Measurements from ENCODE around the gene MALL.
"Not testable (repeated sequence)": the region's sequence is repeated elsewhere in the genome, so short reads cannot be mapped to it uniquely, and the experiment has no call there.

The MALL gene

GRCh38 chr2:110106642-110107041 lies 9.0 kb downstream of the MALL start:
- peaks cover 38% of the 10 kb centered on the region for H3K27me3 Mint-ChIP-seq (ENCODE audit: low read depth)
- H3K9me3 Mint-ChIP-seq = no peaks in the 10 kb centered on the region
- H3K36me3 Mint-ChIP-seq (ENCODE audit: low read depth) = peaks cover 2% of the 10 kb centered on the region
- peaks cover 15% of the 10 kb centered on the region for H3K4me1 Mint-ChIP-seq (ENCODE audit: low read depth)
- no peak overlapping the region for H3K4me3 Mint-ChIP-seq
- H3K27ac Mint-ChIP-seq = no peak overlapping the region

- Mint-ChIP-seq H3K36me3 (ENCODE audit: low read depth) (peaks cover 2% of the 10 kb centered on the region), H3K4me1 (ENCODE audit: low read depth) (peaks cover 22% of the 10 kb centered on the region), H3K27ac (no peak overlapping the region), H3K9me3 (no peaks in the 10 kb centered on the region), H3K27me3 (ENCODE audit: low read depth) (peaks cover 38% of the 10 kb centered on the region), H3K4me3 (no peak overlapping the region)
Measured at GRCh38 chr2:110105608-110106467, 9.8 kb downstream of the MALL start.

- peaks cover 21% of the 10 kb centered on the region for H3K4me1 Mint-ChIP-seq (ENCODE audit: low read depth)
- peaks cover 2% of the 10 kb centered on the region for H3K36me3 Mint-ChIP-seq (ENCODE audit: low read depth)
- H3K9me3 Mint-ChIP-seq = no peaks in the 10 kb centered on the region
- H3K27ac Mint-ChIP-seq = no peak overlapping the region
- H3K4me3 Mint-ChIP-seq = no peak overlapping the region
- H3K27me3 Mint-ChIP-seq (ENCODE audit: low read depth) = peaks cover 37% of the 10 kb centered on the region
Measured at GRCh38 chr2:110105183-110105582, 10.4 kb downstream of the MALL start.

- Mint-ChIP-seq H3K4me1 (ENCODE audit: low read depth) (peaks cover 14% of the 10 kb centered on the region), H3K9me3 (no peaks in the 10 kb centered on the region), H3K36me3 (ENCODE audit: low read depth) (no peaks in the 10 kb centered on the region), H3K27ac (no peak overlapping the region), H3K4me3 (no peak overlapping the region), H3K27me3 (ENCODE audit: low read depth) (peaks cover 31% of the 10 kb centered on the region)
Measured at GRCh38 chr2:110104025-110104771, 11.4 kb downstream of the MALL start.

- H3K27ac Mint-ChIP-seq = no peak overlapping the region
- no peaks in the 10 kb centered on the region for H3K9me3 Mint-ChIP-seq
- H3K4me3 Mint-ChIP-seq = no peak overlapping the region
- peaks cover 12% of the 10 kb centered on the region for H3K4me1 Mint-ChIP-seq (ENCODE audit: low read depth)
- H3K27me3 Mint-ChIP-seq (ENCODE audit: low read depth) = peaks cover 27% of the 10 kb centered on the region
- H3K36me3 Mint-ChIP-seq (ENCODE audit: low read depth) = no peaks in the 10 kb centered on the region
Measured at GRCh38 chr2:110103061-110103961, 12.3 kb downstream of the MALL start.

- no peaks in the 10 kb centered on the region for H3K9me3 Mint-ChIP-seq
- H3K27me3 Mint-ChIP-seq (ENCODE audit: low read depth) = peaks cover 18% of the 10 kb centered on the region
- H3K36me3 Mint-ChIP-seq (ENCODE audit: low read depth) = no peaks in the 10 kb centered on the region
- H3K4me3 Mint-ChIP-seq = no peak overlapping the region
- H3K27ac Mint-ChIP-seq = no peak overlapping the region
- H3K4me1 Mint-ChIP-seq (ENCODE audit: low read depth) = peaks cover 12% of the 10 kb centered on the region
Measured at GRCh38 chr2:110101901-110102803, 13.5 kb downstream of the MALL start.

- peaks cover 16% of the 10 kb centered on the region for H3K27me3 Mint-ChIP-seq (ENCODE audit: low read depth)
- no peak overlapping the region for H3K27ac Mint-ChIP-seq
- H3K4me1 Mint-ChIP-seq (ENCODE audit: low read depth) = peaks cover 12% of the 10 kb centered on the region
- H3K36me3 Mint-ChIP-seq (ENCODE audit: low read depth) = no peaks in the 10 kb centered on the region
- H3K9me3 Mint-ChIP-seq = no peaks in the 10 kb centered on the region
- H3K4me3 Mint-ChIP-seq = no peak overlapping the region
Measured at GRCh38 chr2:110101280-110101844, 14.3 kb downstream of the MALL start.

GRCh38 chr2:110100880-110101279 lies 14.7 kb downstream of the MALL start:
- H3K36me3 Mint-ChIP-seq (ENCODE audit: low read depth); H3K27ac Mint-ChIP-seq; H3K9me3 Mint-ChIP-seq; H3K4me3 Mint-ChIP-seq: not testable (repeated sequence)
- Mint-ChIP-seq H3K27me3 (ENCODE audit: low read depth) (peaks cover 13% of the 10 kb centered on the region), H3K4me1 (ENCODE audit: low read depth) (peaks cover 11% of the 10 kb centered on the region)

GRCh38 chr2:110100480-110100879 lies 15.1 kb downstream of the MALL start:
- H3K36me3 Mint-ChIP-seq (ENCODE audit: low read depth) = no peaks in the 10 kb centered on the region
- H3K27ac Mint-ChIP-seq = no peak overlapping the region
- H3K4me3 Mint-ChIP-seq = no peak overlapping the region
- peaks cover 12% of the 10 kb centered on the region for H3K27me3 Mint-ChIP-seq (ENCODE audit: low read depth)
- H3K9me3 Mint-ChIP-seq = no peaks in the 10 kb centered on the region
- peaks cover 11% of the 10 kb centered on the region for H3K4me1 Mint-ChIP-seq (ENCODE audit: low read depth)

- Mint-ChIP-seq H3K9me3 (no peaks in the 10 kb centered on the region), H3K27me3 (ENCODE audit: low read depth) (peaks cover 12% of the 10 kb centered on the region), H3K4me1 (ENCODE audit: low read depth) (peaks cover 11% of the 10 kb centered on the region), H3K27ac (no peak overlapping the region), H3K4me3 (no peak overlapping the region), H3K36me3 (ENCODE audit: low read depth) (no peaks in the 10 kb centered on the region)
Measured at GRCh38 chr2:110099471-110100225, 16.0 kb downstream of the MALL start.

- Mint-ChIP-seq H3K4me3 (no peak overlapping the region), H3K27me3 (ENCODE audit: low read depth) (peaks cover 12% of the 10 kb centered on the region), H3K27ac (no peak overlapping the region), H3K36me3 (ENCODE audit: low read depth) (no peaks in the 10 kb centered on the region), H3K9me3 (no peaks in the 10 kb centered on the region), H3K4me1 (ENCODE audit: low read depth) (peaks cover 11% of the 10 kb centered on the region)
Measured at GRCh38 chr2:110099038-110099425, 16.6 kb downstream of the MALL start.

- Mint-ChIP-seq H3K27ac (no peak overlapping the region), H3K4me1 (ENCODE audit: low read depth) (peaks cover 11% of the 10 kb centered on the region), H3K9me3 (no peaks in the 10 kb centered on the region), H3K4me3 (no peak overlapping the region), H3K27me3 (ENCODE audit: low read depth) (peaks cover 12% of the 10 kb centered on the region), H3K36me3 (ENCODE audit: low read depth) (no peaks in the 10 kb centered on the region)
Measured at GRCh38 chr2:110097506-110098220, 18.0 kb downstream of the MALL start.
